HepG2 (cell line): Measurements from ENCODE around the gene LYPD8. TPM values are rescaled to one million over a fixed set of nuclear protein-coding genes. Genes with fewer than 3 reads are reported as not detected.

Experiments
- ATAC-seq: fragments of 200-7000 bp; cut with Tn5 transposase; 3 replicates; pipeline ENCODE4 v1.9.1; 2020; ENCODE audit warnings: mild to moderate bottlenecking, moderate library complexity
- BruUV-seq: library from RNA; stranded (reverse); fragments of 400-500 nt; replicated peaks from 2 replicates; lab custom pipeline; 2021; lab: Mats Ljungman, UMichigan
- CTCF ChIA-PET: fragments of 300-600 bp; formaldehyde crosslinking; extraction: SDS; loops from one replicate; lab custom pipeline; 2021; ENCODE audit warnings: low total read pairs, inconsistent platforms, low intra/inter-chr PET ratio; lab: Yijun Ruan, JAX
- POLR2A ChIA-PET: fragments of 350-600 bp; sonication (Branson Sonifier 250); formaldehyde crosslinking; loops from one replicate; lab custom pipeline; 2020; ENCODE audit warnings: antibody characterized with exemption, inconsistent platforms; lab: Yijun Ruan, JAX
- DNase-seq: peaks from one replicate; pipeline ENCODE4 v3.0.0-alpha.2; 2015; ENCODE audit warnings: low spot score
- FAIRE-seq: peaks from 3 replicates; lab custom pipeline; 2011; peaks lifted over from hg19 to GRCh38; lab: Jason Lieb, UNC
- H2AFZ ChIP-seq: one replicate; pipeline ENCODE4 v1.6.1; 2011; ENCODE audit warnings: low read length, inconsistent platforms
- H3K27ac ChIP-seq: fragments of 300-600 bp; 3 replicates; pipeline ENCODE4 v1.8.0; 2011; ENCODE audit warnings: mixed run types, mild to moderate bottlenecking, mixed read lengths, low read length, inconsistent platforms; ENCODE audit not compliant: insufficient read depth; ENCODE audit errors: extremely low read length
- H3K27me3 ChIP-seq, 2 experiments: fragments of 200-600 bp in 1 of 2; 2 replicates in 1 of 2; 3 replicates in 1 of 2; pipeline versions ENCODE4 v1.6.0 to v1.8.0; 2011; ENCODE audit warnings: low read length in 2 of 2, mild to moderate bottlenecking in 2 of 2, moderate library complexity in 2 of 2, inconsistent platforms in 1 of 2; ENCODE audit not compliant: insufficient read depth in 2 of 2, control insufficient read depth in 1 of 2
- H3K36me3 ChIP-seq, 2 experiments: fragments of 200-600 bp in 1 of 2; replicated peaks in 1 of 2; 2 replicates in 1 of 2; 3 replicates in 1 of 2; pipeline versions ENCODE4 v1.5.1 to v1.8.0; 2011; ENCODE audit warnings: low read length in 2 of 2, inconsistent platforms in 1 of 2; ENCODE audit not compliant: insufficient read depth in 2 of 2, control insufficient read depth in 1 of 2
- H3K4me1 ChIP-seq: 2 replicates; pipeline ENCODE4 v1.5.1; 2012; ENCODE audit warnings: low read length, inconsistent platforms; ENCODE audit not compliant: insufficient read depth
- H3K4me2 ChIP-seq: 2 replicates; pipeline ENCODE4 v1.6.0; 2011; ENCODE audit warnings: low read depth, low read length, inconsistent platforms
- H3K4me3 ChIP-seq, 3 experiments: fragments of 200-600 bp in 1 of 3; sonication (generic), shearing (Covaris generic) in 1 of 3; replicated peaks in 1 of 3; 2 replicates each; pipeline ENCODE4 v1.5.1; 2011 to 2016; ENCODE audit warnings: low read length in 3 of 3, inconsistent platforms in 2 of 3, low read depth in 2 of 3, mild to moderate bottlenecking in 2 of 3, control low read depth in 1 of 3, mixed read lengths in 1 of 3; ENCODE audit not compliant: insufficient read depth in 1 of 3
- H3K79me2 ChIP-seq: one replicate; pipeline ENCODE4 v1.6.1; 2011; ENCODE audit warnings: low read length, inconsistent platforms; ENCODE audit not compliant: insufficient read depth
- H3K9ac ChIP-seq: 2 replicates; pipeline ENCODE4 v1.6.0; 2011; ENCODE audit warnings: mild to moderate bottlenecking, low read depth, low read length, inconsistent platforms; ENCODE audit not compliant: insufficient read depth
- H3K9me3 ChIP-seq: 2 replicates; pipeline ENCODE4 v1.5.1; 2012; ENCODE audit warnings: mild to moderate bottlenecking, low read length
- H4K20me1 ChIP-seq: 2 replicates; pipeline ENCODE4 v1.6.0; 2011; ENCODE audit warnings: inconsistent platforms, mild to moderate bottlenecking, low read length, moderate library complexity; ENCODE audit not compliant: insufficient read depth
- ARNT ChIP-seq: fragments of 450-650 bp; IDR thresholded peaks from 2 replicates; pipeline ENCODE4 v1.6.1; 2017
- CC2D1A ChIP-seq: sonication (generic); formaldehyde crosslinking; IDR thresholded peaks from 2 replicates; pipeline ENCODE4 v1.8.1; 2023; ENCODE audit warnings: mild to moderate bottlenecking, missing genetic modification reagents
- CCDC6 ChIP-seq: sonication (generic); formaldehyde crosslinking; IDR thresholded peaks from 2 replicates; pipeline ENCODE4 v1.8.1; 2022; ENCODE audit warnings: mild to moderate bottlenecking, missing genetic modification reagents, moderate library complexity
- CEBPG ChIP-seq: IDR thresholded peaks from 2 replicates; pipeline ENCODE4 v1.6.1; 2016
- E2F2 ChIP-seq: sonication (generic); formaldehyde crosslinking; IDR thresholded peaks from 2 replicates; pipeline ENCODE4 v1.4.0; 2020; ENCODE audit warnings: missing genetic modification reagents, borderline replicate concordance
- ELF3 ChIP-seq: IDR thresholded peaks from 2 replicates; pipeline ENCODE4 v1.6.1; 2016; ENCODE audit warnings: missing genetic modification reagents, missing compliant biosample characterization
- GLMP ChIP-seq: sonication (generic); formaldehyde crosslinking; IDR thresholded peaks from 2 replicates; pipeline ENCODE4 v1.9.0; 2021; ENCODE audit warnings: missing genetic modification reagents, mild to moderate bottlenecking, borderline replicate concordance
- IKZF5 ChIP-seq: IDR thresholded peaks from 2 replicates; pipeline ENCODE4 v1.6.1; 2018; ENCODE audit warnings: missing genetic modification reagents, mild to moderate bottlenecking, missing compliant biosample characterization
- JUND ChIP-seq: sonication (generic); formaldehyde crosslinking; IDR thresholded peaks from 2 replicates; pipeline ENCODE4 v1.8.0; 2022; ENCODE audit warnings: mild to moderate bottlenecking, missing genetic modification reagents
- SNRNP70 ChIP-seq: fragments of 200-400 bp; formaldehyde crosslinking; IDR thresholded peaks from 2 replicates; pipeline ENCODE4 v1.6.1; 2017; ENCODE audit warnings: mild to moderate bottlenecking, low read depth, low read length, moderate library complexity
- ZNF337 ChIP-seq: sonication (generic); formaldehyde crosslinking; IDR thresholded peaks from 2 replicates; pipeline ENCODE4 v1.5.1; 2020; ENCODE audit warnings: missing genetic modification reagents, low read depth, mild to moderate bottlenecking, borderline replicate concordance
- ZNF567 ChIP-seq: sonication (generic); formaldehyde crosslinking; IDR thresholded peaks from 2 replicates; pipeline ENCODE4 v1.8.1; 2023; ENCODE audit warnings: mild to moderate bottlenecking, missing genetic modification reagents, borderline replicate concordance
- ZNF746 ChIP-seq: sonication (generic); formaldehyde crosslinking; IDR thresholded peaks from 2 replicates; pipeline ENCODE4 v1.8.0; 2022; ENCODE audit warnings: mild to moderate bottlenecking, missing genetic modification reagents
- WGBS: methylation state at CpG from one replicate; pipeline ENCODE4 v1.1.6; 2017; ENCODE audit warnings: low lambda C conversion rate; 5-methylcytosine and 5-hydroxymethylcytosine counted together
- in situ Hi-C: cut with HindIII; loops from 2 replicates; pipeline ENCODE4 v1.10.0; 2017; ENCODE audit warnings: low pct_unique_long_range_greater_than_20kb; ENCODE audit not compliant: extremely low pct_ligation_motif_present
- intact Hi-C: fragments of 100-400 bp; cut with micrococcal nuclease; formaldehyde crosslinking; loops from one replicate; pipeline ENCODE4 v1.10.0; 2022; ENCODE audit not compliant: unreplicated experiment
- polyA plus RNA-seq, 8 experiments: library from polyadenylated mRNA; depleted of rRNA in 3 of 8; stranded (reverse) in 7 of 8; unstranded in 1 of 8; fragments of >200 nt; fragmentation: Illumina TruSeq in 4 of 8; extraction: Trizol in 4 of 8; gene quantifications; 2 replicates each; pipeline versions ENCODE4 v1.2.1 to v1.2.3, GENCODE V29; 2011 to 2016; ENCODE audit warnings: low read depth in 4 of 8, missing spikeins in 1 of 8, mixed read lengths in 1 of 8; ENCODE audit not compliant: insufficient read depth in 1 of 8
- total RNA-seq, 5 experiments: library from RNA; depleted of rRNA; stranded (reverse); fragments of >200 nt; fragmentation: Illumina TruSeq; extraction: Trizol; gene quantifications; 2 replicates each; pipeline ENCODE4 v1.2.3, GENCODE V29; 2016; ENCODE audit warnings: low read depth in 1 of 5

Gene LYPD8
- total and polyA plus RNA-seq, 2 of the 13 experiments (the other 11 are each of a cell fraction or from before 2014, with no cell fraction given), result not detected

- BruUV-seq, result no TSS peak
Measured at GRCh38 chr1:248751635-248752034, 3.9 kb downstream of the LYPD8 start.

More at GRCh38 chr1:248751635-248752034, 3.9 kb downstream of the LYPD8 start:
- H4K20me1 ChIP-seq, result no peaks in the 10 kb centered on the region
- 32% methylated on average over 4 of the region's 4 CpGs for WGBS
- no peaks in the 10 kb centered on the region for H3K9me3 ChIP-seq
- H3K4me3 ChIP-seq, result no peak overlapping the region
- TF ChIP-seq CC2D1A (CRISPR knock-in tag), result no peak
- TF ChIP-seq ELF3 (CRISPR knock-in tag), result no peak
- no peak for TF ChIP-seq ZNF337 (CRISPR knock-in tag)
- TF ChIP-seq CEBPG, result no peak
- no peak for TF ChIP-seq JUND
- no peak for TF ChIP-seq ZNF746 (CRISPR knock-in tag)
- no peak for TF ChIP-seq SNRNP70
- TF ChIP-seq GLMP, result no peak
- TF ChIP-seq E2F2, result no peak
- no peak for TF ChIP-seq ZNF567 (CRISPR knock-in tag)
- no peak for TF ChIP-seq IKZF5
- no peak for TF ChIP-seq ARNT
- no peak for TF ChIP-seq CCDC6 (CRISPR knock-in tag)
- CTCF ChIA-PET, result no interaction called here
- H2AFZ ChIP-seq, result no peak overlapping the region
- POLR2A ChIA-PET, result no interaction called here
- no peak overlapping the region for H3K27ac ChIP-seq
- H3K36me3 ChIP-seq, result no peaks in the 10 kb centered on the region
- in situ Hi-C loops, result no loop called here
- no peak overlapping the region for H3K9ac ChIP-seq
- DNase-seq (no peak), ATAC-seq (peak; percentile 40), FAIRE-seq (no peak)
- H3K4me1 ChIP-seq, result peaks cover 26% of the 10 kb centered on the region
- H3K27me3 ChIP-seq, result no peaks in the 10 kb centered on the region; a peak in 1 of 5 replicates
- H3K79me2 ChIP-seq, result no peaks in the 10 kb centered on the region
- intact Hi-C loops, result loop anchor here (5.0 kb wide), 1 partner anchor 56 kb away; no protein-coding TSS in a partner anchor
- 0 out of 2 replicates have a peak overlapping the region, but pooled peaks have one; percentile 37 for H3K4me2 ChIP-seq
